LNCAP (cell line): ENCODE measurements around the gene DYNC2LI1.

Experiments used
- CTCF ChIP-seq: fragments of 450-650 bp; IDR thresholded peaks from 2 replicates; pipeline ENCODE4 v1.5.1; 2017; ENCODE audit warnings: mild to moderate bottlenecking

DYNC2LI1 gene

GRCh38 chr2:43737097-43737854 lies 36.6 kb upstream of the DYNC2LI1 start:
- TF ChIP-seq CTCF: no peak

- no peak for TF ChIP-seq CTCF
These were observed 36.0 kb upstream of the DYNC2LI1 start for GRCh38 chr2:43737855-43738254.

- no peak for TF ChIP-seq CTCF
These were observed 35.6 kb upstream of the DYNC2LI1 start for GRCh38 chr2:43738257-43738656.

GRCh38 chr2:43743706-43744105 lies 30.1 kb upstream of the DYNC2LI1 start:
- no peak for TF ChIP-seq CTCF

GRCh38 chr2:43745457-43745856 lies 28.4 kb upstream of the DYNC2LI1 start:
- no peak for TF ChIP-seq CTCF

GRCh38 chr2:43748333-43748732 lies 25.5 kb upstream of the DYNC2LI1 start:
- no peak for TF ChIP-seq CTCF

GRCh38 chr2:43749583-43749982 lies 24.3 kb upstream of the DYNC2LI1 start:
- no peak for TF ChIP-seq CTCF
